IMR-90 (cell line): ENCODE results near the gene HCN3.

Experiments
- BHLHE40 ChIP-seq: fragments of 150-350 bp; IDR thresholded peaks from 2 replicates; pipeline ENCODE4 v1.6.1; 2016; ENCODE audit warnings: mild to moderate bottlenecking, low read depth, low read length
- CEBPB ChIP-seq: IDR thresholded peaks from 2 replicates; pipeline ENCODE4 v1.6.1; 2012; ENCODE audit warnings: low read depth, low read length, improper control_type of control experiment
- CHD1 ChIP-seq: IDR thresholded peaks from 2 replicates; pipeline ENCODE4 v1.6.1; 2012; ENCODE audit warnings: low read depth, low read length, improper control_type of control experiment
- CTCF ChIP-seq: conservative IDR thresholded peaks from 2 replicates; pipeline ENCODE4 v1.5.1; 2012; ENCODE audit warnings: mild to moderate bottlenecking, low read depth, low read length, improper control_type of control experiment
- ELK1 ChIP-seq: fragments of 150-350 bp; IDR thresholded peaks from 2 replicates; pipeline ENCODE4 v1.6.1; 2016; ENCODE audit warnings: low read depth, mild to moderate bottlenecking, low read length, moderate library complexity, borderline replicate concordance
- FOS ChIP-seq: fragments of 150-350 bp; IDR thresholded peaks from 2 replicates; pipeline ENCODE4 v1.6.1; 2016; ENCODE audit warnings: low read depth, low read length
- MXI1 ChIP-seq: IDR thresholded peaks from 2 replicates; pipeline ENCODE4 v1.6.1; 2012; ENCODE audit warnings: low read depth, mild to moderate bottlenecking, low read length, moderate library complexity, borderline replicate concordance
- POLR2A ChIP-seq: IDR thresholded peaks from 2 replicates; pipeline ENCODE4 v1.6.1; 2012; ENCODE audit warnings: mild to moderate bottlenecking, low read depth, low read length
- RCOR1 ChIP-seq: IDR thresholded peaks from 2 replicates; pipeline ENCODE4 v1.6.1; 2012; ENCODE audit warnings: mild to moderate bottlenecking, low read length, improper control_type of control experiment; ENCODE audit not compliant: insufficient replicate concordance
- RFX5 ChIP-seq: IDR thresholded peaks from 2 replicates; pipeline ENCODE4 v1.8.0; 2012; ENCODE audit warnings: low read depth, mild to moderate bottlenecking, low read length, moderate library complexity
- USF2 ChIP-seq: fragments of 150-350 bp; IDR thresholded peaks from 2 replicates; pipeline ENCODE4 v1.6.1; 2017; ENCODE audit warnings: mild to moderate bottlenecking, antibody characterized with exemption, low read length, low read depth

GRCh38 chr1:155295942-155296267, 18.6 kb downstream of the HCN3 start:
- TF ChIP-seq CTCF = no peak
- no peak for TF ChIP-seq POLR2A
- no peak for TF ChIP-seq MXI1
- no peak for TF ChIP-seq ELK1
- TF ChIP-seq BHLHE40 = no peak
- no peak for TF ChIP-seq CEBPB
- no peak for TF ChIP-seq CHD1
- no peak for TF ChIP-seq FOS
- no peak for TF ChIP-seq RFX5
- no peak for TF ChIP-seq USF2
- TF ChIP-seq RCOR1 = no peak
